Anterior cingulate cortex (tissue), 58 donors: Measurements from ENCODE around the gene AXL.
A peak's percentile ranks its signal among the peaks of the same experiment; 100 is the strongest.

Experiments
- DNase-seq, 58 donors: peaks; one replicate each; lab custom pipeline; 2025; lab: John Stamatoyannopoulos, UW

The AXL gene

GRCh38 chr19:41232686-41233085 lies 13.7 kb downstream of the AXL start:
- no peak for DNase-seq

GRCh38 chr19:41233748-41234240 lies 14.8 kb downstream of the AXL start:
- peak in 17 of 58 donors; percentile 5 to 49 (median 17) for DNase-seq

GRCh38 chr19:41234512-41235168 lies 15.6 kb downstream of the AXL start:
- no peak for DNase-seq

DNA sequence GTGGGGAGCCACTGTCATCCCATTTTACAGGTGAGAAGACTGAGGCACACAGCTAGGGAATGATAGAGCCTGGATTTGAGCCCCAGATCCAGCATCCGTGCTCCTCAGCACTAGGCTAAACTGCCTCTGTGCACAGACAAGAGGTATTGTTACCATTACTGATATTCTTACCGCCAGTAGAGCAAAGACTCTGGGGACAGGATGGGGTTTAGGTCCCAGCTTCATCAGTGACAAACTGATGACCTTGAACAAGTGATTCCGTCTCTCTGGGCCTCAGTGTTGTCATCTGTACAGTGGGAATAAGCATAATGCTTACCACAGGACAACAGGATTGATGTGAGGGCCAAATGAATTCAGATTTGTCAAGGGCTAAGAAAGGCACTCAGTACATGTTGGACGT lies 16.5 kb downstream of the AXL start:
- DNase-seq: no peak

GRCh38 chr19:41238244-41238643 lies 19.2 kb downstream of the AXL start:
- DNase-seq: peak in 1 of 58 donors; percentile 11

DNA sequence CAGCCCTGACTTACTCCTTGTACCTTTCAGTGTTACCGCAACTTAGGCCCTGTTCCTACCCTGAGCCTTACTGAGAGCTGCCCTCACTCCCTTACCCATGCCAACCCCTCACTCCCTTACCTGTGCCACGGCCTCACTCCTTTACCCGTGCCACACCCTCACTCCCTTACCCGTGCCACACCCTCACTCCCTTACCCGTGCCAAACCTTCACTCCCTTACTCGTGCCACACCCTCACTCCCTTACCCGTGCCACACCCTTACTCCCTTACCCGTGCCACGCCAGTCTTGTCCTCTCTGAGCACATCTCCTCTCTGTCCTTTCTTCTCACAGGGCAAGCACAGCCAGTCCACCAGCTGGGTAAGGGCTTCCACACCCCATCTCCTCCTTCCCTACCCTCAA lies 20.3 kb downstream of the AXL start:
- DNase-seq: no peak

DNA sequence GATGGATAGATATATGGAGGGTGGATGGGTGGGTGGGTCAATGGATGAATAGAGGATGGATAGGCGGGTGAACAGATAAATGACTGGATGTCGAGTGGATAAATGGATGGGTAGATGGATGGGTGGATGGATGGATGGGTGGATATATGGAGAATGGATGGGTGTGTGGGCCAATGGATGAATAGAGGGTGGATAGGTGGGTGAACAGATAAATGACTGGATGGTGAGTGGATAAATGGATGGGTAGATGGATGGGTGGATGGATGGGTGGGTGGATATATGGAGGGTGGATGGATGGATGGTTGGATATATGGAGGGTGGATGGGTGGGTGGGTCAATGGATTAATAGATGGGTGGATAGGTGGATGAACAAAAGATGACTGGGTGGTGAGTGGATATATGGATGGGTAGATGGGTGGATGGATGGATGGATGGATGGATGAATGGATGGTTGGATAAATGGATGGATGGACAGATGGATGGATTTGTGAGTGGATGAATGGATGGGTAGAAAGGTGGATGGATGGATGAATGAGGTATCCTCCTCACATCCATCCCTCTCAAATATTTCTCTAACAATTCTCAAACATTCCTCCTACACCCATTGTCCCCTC lies 21.0 kb downstream of the AXL start:
- DNase-seq: no peak

DNA sequence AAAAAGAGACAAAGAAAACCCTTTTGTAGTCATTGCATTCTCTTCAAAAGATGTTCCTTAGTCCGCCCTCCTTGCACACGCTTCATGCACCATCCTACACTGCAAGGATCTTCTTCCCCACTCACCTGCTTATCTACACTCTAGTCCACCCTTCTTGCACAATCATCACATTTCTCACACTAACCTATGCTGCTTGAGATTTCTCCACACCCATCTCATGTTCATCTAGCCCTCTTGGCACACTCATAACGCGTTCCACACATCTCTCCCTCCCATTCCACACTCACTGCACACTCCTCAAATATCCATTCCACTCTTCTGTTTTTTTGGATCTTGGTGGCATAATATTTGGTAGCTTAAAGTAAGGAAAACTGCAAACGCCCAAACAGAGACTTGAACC lies 22.8 kb downstream of the AXL start:
- DNase-seq: no peak

DNA sequence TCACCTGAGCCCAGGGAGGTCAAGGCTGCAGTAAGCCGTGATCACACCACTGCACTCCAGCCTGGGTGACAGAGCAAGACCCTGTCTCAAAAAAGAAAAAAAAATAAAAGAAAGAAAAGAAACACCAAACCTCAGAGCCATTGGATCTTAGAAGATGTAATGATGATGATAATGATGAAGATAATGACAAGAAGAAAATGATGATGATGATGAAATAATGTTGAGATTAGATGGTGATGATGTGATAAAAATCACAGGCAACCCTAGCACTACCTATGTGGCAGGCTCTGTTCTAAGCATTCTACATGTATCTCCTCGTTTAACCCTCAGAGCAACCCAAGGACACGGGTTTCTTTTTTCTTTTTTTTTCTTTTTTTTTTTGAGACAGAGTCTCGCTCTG lies 25.1 kb downstream of the AXL start:
- DNase-seq: no peak

GRCh38 chr19:41245843-41246242 lies 26.8 kb downstream of the AXL start:
- DNase-seq: no peak

DNA sequence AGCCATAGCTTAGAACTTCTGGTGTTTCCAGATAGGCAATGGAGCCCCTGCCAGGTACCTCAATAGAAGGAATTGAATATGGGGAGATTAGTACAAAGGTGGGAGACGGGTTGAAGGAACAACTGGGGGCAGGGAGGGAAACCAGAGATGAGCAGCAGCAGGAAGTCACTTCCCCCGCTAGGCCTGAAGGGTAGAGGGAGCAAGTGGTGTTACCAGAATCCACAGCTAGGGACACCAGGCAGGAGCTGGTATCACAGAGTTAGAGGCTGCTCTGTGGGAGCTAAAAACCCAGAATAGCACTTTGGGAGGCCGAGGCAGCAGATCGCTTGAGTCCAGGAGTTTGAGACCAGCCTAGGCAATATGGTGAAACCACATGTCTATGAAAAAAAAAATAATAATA lies 29.9 kb downstream of the AXL start:
- no peak for DNase-seq

DNA sequence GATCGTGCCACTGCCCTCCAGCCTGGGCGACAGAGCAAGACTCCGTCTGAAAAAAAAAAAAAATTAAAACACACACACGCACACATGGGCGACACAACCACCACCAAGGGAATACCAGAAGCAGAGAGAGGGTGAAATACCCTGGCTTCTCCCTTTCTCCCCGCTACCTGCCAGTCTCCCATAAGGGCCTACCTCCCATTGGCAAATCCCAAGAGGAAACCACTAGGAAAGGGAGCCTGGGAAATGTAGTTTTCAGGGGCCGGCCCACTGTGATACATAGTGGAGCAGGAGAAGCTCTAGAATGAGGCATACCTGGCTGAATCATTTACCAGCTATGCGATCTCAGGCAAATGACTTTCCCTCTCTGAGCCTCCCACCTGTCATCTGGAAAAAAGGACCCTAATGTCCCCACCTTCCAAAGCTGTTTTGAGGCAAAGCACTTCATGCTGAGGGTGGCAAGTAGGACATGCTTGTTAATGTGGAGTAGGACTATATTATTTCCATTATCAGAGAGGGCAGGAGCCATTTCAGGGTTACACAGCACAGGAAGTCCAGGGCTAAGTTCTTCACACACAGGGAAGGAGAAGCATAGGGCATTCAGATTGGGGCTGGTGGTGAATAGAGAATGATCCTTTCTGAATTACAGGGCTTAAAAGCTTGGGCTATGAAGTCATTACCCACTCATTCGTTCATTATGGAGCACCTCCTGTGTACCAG lies 30.8 kb downstream of the AXL start:
- no peak for DNase-seq

- no peak for DNase-seq
These were observed 34.6 kb downstream of the AXL start for GRCh38 chr19:41253660-41254059.

DNA sequence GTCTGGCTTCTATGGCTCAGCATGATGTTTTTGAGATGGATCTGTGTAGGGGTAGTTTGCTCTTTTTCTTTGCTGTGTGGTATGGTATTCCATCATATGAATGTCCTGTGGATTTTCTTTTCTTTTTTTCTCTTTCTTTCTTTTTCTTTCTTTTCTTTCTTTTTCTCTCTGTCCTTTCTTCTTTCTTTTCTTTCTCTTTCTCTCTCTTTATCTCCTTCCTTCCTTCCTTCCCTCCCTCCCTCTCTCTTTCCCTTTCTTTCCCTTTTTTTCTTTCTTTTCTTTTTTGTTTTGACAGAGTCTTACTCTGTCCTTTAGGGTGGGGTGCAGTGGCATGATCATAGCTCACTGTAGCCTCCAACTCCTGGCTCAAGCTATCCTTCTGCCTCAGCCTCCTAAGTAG lies 36.1 kb downstream of the AXL start:
- no peak for DNase-seq

DNA sequence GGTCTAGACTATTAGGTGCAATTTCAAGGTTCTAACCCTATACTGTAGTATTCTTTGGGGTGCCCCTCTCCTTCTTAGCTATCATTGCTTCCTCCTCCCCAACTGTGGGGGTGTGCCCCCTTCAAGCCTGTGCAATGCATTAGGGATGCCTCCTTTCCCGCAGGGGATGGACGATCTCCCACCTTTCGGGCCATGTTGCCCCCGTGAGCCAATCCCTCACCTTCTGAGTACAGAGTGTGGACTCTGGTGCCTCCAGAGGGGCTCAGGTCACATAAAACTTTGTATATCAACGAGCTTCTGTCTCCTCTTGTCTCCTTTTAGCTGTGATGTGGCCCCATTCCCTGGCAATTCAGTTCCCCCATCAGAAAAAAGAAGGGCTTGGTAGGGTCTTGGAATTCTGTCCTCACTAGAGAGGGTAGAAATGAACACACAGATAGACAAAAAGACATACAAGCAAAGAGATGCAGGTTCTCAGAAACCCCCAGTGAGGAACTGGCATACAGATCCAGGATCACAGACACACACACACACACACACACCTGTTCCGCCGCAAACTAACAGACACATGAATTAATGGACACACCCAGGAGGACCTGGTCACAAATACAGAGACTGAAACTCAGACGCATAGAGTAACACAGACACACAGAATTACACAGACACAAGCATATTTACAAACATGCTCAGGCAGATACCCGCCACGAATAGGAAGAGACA lies 42.6 kb downstream of the AXL start:
- peak in 1 of 58 donors; percentile 2 for DNase-seq

GRCh38 chr19:41263042-41263849 lies 44.2 kb downstream of the AXL start:
- DNase-seq: peak in 52 of 58 donors; percentile 33 to 87 (median 70)

GRCh38 chr19:41263850-41264580 lies 45.0 kb downstream of the AXL start, which contains the start of gene HNRNPUL1:
TSS of gene HNRNPUL1 (plus strand) at chr19:41264372. CDS start at chr19:41264504, 132 bp downstream.
- peak; percentile 96 to 100 (median 100) for DNase-seq

DNA sequence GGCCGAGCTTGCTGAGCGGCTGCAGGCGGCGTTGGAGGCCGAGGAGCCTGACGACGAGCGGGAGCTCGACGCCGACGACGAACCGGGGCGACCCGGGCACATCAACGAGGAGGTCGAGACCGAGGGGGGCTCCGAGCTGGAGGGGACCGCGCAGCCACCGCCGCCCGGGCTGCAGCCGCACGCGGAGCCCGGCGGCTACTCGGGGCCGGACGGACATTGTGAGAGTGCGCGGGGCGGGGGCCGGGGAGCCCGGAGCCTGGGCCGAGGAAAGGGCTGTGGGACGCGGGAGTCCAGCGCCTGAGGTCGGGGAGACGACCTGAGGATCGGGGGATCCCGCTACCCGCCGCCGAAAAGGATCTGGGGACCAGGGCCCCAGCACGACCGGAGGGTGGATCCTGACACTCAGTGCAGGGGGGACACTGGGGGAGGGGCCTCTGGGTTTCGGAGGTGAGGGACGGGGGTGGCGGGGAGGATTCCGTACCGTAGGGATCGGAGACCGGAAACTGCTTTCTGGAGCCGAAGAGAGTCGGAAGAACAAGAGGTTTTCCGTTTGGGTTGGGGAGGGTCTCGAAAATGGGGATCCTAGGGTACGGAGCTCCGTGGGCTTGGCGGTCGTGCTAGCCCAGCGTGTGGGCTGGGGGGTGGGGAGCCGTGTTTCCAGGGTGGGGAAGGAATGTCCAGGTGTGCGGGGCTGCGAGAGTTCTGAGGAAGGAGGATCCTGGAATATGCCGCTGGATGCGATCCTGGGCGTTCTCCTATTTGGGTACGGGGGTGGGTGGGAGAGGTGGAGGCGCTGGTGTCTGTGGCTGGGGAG lies 45.8 kb downstream of the AXL start:
- DNase-seq: peak in 28 of 58 donors; percentile 5 to 58 (median 32)
